ENCODE results near the gene BEST1. TPM values are rescaled to one million over a fixed set of nuclear protein-coding genes. Genes with fewer than 3 reads are reported as not detected.

Gene BEST1
- polyA plus RNA-seq, 3 donors = 3.5 to 5.1 (median 4.6) TPM

DNA sequence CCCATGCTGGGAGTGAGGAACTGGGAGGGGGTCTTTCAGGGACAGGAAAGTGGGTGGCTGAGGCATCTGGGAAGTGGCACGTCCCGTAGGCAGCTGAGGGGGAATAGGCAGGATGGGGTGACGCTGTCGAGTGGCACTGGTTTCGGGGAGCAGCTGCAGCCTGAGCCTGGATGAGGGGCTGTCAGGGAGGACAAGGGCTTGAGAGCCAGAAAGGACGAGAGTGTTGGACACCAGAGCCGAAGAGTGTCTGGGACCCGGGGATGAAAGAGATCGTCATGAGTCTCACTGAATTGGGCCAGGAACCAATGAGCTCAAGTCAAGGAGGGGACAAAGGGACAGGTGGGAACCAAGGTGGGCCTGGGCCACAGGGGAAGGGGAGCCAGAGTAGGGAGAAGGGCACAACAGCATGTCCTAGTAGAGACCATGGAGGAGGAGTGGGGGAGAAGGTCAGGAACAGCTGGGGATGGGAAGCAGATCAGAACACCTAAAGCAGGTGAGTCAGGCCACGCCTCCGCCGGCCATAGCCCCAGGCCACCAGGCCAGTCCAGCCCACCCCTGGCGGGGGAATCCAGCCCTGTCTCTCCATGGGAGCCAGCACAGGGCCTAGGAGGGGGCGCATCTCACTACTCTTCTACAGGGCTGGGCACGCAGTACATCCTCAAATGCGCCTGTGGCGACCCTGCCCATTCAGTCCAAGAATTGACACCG, 37.0 kb upstream of the BEST1 start:
- no peak for DNase-seq (ENCODE audit: extremely low read depth in 1 of 11, low read depth in 9 of 11, low spot score in 4 of 11)

- DNase-seq (ENCODE audit: extremely low read depth in 1 of 11, low read depth in 9 of 11, low spot score in 4 of 11) = no peak
These were observed 36.3 kb upstream of the BEST1 start for GRCh38 chr11:61913699-61914395.

- DNase-seq (ENCODE audit: extremely low read depth in 1 of 11, low read depth in 9 of 11, low spot score in 4 of 11) = no peak
These were observed 35.5 kb upstream of the BEST1 start for GRCh38 chr11:61914471-61915171.

- DNase-seq (ENCODE audit: extremely low read depth in 1 of 11, low read depth in 9 of 11, low spot score in 4 of 11) = no peak
These were observed 33.3 kb upstream of the BEST1 start for GRCh38 chr11:61916737-61917333.

DNA sequence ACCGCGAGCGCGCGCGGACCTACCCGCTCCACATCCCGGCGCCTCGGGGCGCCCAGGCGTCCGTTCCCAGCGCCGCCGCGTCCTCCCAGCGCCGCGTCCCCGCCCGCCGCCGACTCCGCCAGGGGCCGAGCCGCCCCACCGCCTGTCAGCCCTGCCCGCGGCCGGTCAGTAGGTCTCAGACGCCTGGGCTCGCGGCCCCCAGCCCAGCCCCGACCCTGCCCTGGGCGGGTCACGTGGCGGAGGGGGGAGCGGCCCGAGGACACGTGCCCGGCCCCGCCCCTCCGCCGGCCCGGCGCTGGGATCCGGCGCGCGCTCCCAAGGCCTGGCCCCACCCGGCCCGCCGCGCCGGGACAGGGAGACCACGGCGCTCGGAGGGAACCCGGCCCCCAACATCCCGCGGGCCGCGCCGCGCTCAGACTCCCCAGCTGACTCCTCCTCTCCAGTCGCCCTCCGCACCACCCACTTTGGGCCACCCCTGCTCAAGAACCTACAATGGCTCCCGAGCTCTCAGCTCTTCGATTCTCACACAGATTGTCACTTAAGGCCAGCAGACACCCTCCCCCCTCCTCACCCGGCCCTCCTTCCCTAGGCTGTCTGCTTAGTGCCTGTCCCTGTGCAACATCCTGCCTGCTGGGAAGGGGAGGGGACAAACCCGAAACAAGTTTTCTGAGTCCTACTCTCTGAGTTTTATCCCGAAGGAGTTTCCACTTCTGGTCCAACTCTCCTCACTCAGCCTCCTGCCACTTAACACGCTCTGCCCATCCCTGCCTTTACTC, 32.6 kb upstream of the BEST1 start, which contains the start of gene RAB3IL1:
Gene RAB3IL1, minus strand, starts transcription at position 233 of the 776 bp plus-strand sequence. Its CDS starts 199 bp downstream, at position 34.
- DNase-seq (ENCODE audit: extremely low read depth in 1 of 11, low read depth in 9 of 11, low spot score in 4 of 11) = peak in 6 of 11 donors; percentile 29 to 62 (median 56)

DNA sequence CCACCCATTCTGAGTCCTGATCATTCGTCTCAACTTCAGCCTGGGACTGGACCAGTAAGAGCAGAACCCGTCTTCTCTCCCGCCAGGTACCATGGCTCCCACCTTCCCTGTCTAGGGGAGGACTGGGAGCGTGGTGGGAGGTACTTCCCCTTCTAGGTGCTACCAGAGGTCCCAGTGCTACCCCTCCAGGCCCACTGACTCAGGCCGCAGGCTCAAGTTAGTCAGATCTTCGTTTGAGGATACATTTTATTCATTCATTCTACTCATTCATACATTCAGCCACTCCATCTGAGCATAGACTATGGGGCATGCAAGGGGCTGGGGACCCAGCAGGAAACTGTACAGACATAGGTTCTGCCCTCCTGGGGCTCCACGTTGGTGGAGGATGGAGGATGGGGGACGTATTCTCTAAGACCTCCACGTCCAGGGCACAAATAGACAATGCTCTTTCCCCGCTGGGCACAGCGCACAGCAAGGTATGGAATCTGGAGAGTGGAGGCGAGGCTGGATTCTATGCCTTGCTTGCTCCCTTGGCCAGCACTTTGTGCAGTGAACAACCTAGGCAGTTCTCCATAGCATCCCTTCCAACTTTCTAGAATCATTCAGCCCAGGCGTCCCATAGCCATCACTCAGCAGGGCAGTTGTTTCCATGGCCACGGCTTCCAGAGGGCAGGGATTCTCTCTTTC, 31.8 kb upstream of the BEST1 start:
- no peak for DNase-seq (ENCODE audit: extremely low read depth in 1 of 11, low read depth in 9 of 11, low spot score in 4 of 11)

DNA sequence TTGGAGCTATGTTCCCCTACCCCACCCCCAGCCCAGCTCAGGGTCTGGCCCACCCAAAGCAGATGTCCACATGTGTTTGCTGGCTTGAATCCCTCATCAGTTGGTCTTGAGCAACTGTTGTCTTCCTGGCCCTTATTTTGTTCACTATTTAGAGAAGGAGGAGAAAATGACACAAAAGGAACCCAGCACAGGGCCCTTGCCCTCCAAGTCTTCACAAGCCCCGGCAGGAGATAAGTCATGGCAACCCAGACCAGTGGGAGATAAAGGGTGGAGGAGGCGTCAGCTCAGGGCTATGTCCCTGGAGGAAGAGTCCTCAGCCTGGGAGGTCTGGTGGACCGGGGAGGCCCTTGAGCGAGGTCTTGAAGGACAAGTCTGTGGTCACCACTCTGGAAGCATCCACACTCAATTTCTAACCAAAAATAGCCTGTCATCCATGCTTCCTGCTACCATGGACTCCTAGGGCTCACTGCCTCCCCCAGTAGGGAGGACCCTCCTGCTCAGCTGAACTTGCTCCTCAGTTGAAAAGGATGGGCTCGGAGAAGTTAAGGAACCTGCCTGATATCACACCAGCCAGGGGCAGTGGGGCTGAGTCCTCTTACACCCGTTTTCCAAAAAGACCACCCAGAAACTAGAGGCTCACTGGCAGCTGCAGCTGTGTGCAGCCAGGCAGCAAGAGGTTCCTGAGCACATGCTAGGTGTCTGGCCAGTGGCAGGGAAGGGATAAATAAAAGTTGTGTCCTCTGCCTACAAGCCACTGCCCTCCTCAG, 31.0 kb upstream of the BEST1 start:
- no peak for DNase-seq (ENCODE audit: extremely low read depth in 1 of 11, low read depth in 9 of 11, low spot score in 4 of 11)

DNA sequence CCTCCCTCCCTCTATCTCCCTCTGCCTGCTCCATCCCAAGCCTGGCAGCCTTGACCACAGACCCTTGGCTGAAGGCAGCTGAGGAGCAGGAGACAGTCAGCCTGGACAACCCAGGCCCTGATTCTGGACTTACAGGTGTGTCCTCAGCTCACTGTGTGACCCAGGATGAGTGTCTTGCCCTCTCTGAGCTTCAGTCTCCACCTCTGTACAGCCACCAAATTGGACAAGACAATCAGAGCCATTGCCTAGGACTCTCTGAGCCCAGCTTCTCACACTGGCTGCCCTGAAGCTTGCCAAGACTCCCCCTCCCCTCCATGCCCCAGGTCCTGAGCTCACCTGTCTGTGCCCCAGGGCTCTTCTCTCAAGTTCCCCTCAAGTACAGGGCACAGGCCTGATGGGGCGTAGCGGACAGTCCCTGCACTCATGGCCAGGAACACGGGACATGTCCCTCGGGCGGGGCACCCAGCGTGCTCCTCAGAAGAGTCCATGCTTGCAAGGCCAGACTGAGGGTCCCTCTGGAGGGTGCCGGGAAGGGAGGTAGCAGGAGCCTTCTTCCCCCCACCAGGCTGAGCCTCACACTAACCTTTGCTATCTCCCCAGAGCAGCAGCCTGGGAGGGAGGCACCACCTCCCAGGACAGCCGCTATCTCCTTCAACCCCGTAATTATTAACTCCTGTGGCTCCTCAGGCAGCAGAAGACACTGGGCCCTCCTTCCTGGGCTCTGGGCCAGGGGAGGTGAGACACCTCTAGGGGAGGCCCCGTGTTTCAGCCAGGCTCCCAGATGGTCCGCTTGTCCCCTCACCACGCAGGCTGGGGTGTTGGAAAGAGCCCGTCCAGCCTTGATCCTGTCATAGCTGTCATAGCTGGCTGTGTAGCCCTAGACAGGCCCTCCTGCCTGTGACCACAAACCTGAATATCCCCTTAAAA, 30.2 kb upstream of the BEST1 start:
- no peak for DNase-seq (ENCODE audit: extremely low read depth in 1 of 11, low read depth in 9 of 11, low spot score in 4 of 11)

- DNase-seq (ENCODE audit: extremely low read depth in 1 of 11, low read depth in 9 of 11, low spot score in 4 of 11) = no peak
These were observed 28.7 kb upstream of the BEST1 start for GRCh38 chr11:61921446-61921845.

DNA sequence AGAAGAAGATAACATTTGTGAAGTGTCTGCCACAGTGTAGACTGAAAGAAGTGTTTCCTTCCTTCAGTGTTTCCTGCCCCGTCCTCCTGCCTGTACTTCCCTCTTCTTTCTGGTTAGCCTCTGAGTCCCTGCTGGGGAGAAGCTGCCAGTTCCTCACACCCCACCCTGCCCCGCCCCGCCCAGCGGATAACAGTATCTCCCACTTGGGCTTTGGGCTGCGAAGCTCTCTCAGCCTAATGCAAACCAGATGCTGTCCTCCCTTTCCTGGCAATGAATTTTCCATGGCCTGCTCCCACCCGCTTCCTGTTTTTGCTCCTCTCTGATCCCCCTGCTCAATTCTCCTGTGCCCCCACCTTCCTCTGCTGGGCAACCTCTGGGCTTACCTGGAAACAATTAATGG, 27.6 kb upstream of the BEST1 start:
- DNase-seq (ENCODE audit: extremely low read depth in 1 of 11, low read depth in 9 of 11, low spot score in 4 of 11) = peak in 6 of 11 donors; percentile 42 to 72 (median 58)

GRCh38 chr11:61923166-61924063, 26.7 kb upstream of the BEST1 start:
- peak in 8 of 11 donors; percentile 60 to 86 (median 80) for DNase-seq (ENCODE audit: extremely low read depth in 1 of 11, low read depth in 9 of 11, low spot score in 4 of 11)

GRCh38 chr11:61924064-61924455, 26.1 kb upstream of the BEST1 start:
- DNase-seq (ENCODE audit: extremely low read depth in 1 of 11, low read depth in 9 of 11, low spot score in 4 of 11) = no peak

DNA sequence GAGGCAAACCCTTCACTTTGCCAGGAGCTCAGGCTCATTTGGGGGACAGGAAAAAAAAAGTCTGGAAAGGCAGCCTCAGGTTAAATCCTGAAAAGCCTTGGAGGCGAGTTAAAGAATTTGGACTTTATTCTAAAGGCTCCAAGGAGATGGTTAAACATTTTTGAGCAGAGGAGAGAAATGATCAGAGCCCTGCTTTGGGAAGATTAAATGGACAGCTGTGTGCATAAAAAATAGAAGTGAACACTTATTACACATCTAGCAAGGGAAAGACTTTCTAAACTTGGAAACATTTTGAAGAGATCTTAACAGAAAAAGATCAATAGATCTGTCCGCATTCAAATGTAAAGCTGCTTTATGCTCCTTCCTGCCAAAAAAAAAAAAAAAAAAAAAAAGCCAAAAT, 24.4 kb upstream of the BEST1 start:
- no peak for DNase-seq (ENCODE audit: extremely low read depth in 1 of 11, low read depth in 9 of 11, low spot score in 4 of 11)

- DNase-seq (ENCODE audit: extremely low read depth in 1 of 11, low read depth in 9 of 11, low spot score in 4 of 11) = no peak
These were observed 23.9 kb upstream of the BEST1 start for GRCh38 chr11:61926235-61926634.

DNA sequence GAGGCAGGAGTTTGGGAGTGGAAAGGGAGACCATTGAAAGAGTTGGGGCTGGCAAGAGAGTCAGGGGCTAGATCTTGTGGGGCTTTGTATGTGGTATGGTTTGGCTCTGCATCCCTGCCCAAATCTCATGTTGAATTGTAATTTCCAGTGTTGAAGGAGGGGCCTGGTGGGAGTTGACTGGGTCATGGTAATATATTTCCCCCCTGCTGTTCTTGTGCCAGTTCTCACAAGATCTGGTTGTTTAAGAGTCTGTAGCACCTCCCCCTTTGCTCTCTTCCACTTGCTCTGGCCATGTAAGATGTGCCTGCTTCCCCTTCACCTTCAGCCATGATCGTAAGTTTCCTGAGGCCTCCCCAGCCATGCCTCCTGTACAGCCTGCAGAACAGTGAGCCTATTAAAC, 22.6 kb upstream of the BEST1 start:
- DNase-seq (ENCODE audit: extremely low read depth in 1 of 11, low read depth in 9 of 11, low spot score in 4 of 11) = no peak

- DNase-seq (ENCODE audit: extremely low read depth in 1 of 11, low read depth in 9 of 11, low spot score in 4 of 11) = no peak
These were observed 21.5 kb upstream of the BEST1 start for GRCh38 chr11:61928606-61929005.

Data from renal cortex interstitium (tissue), 11 donors.